Astrocyte (in vitro differentiated cells and primary cell): ENCODE measurements around the gene PRKCH. TPM values are rescaled to one million over a fixed set of nuclear protein-coding genes. Genes with fewer than 3 reads are reported as not detected.
A peak's percentile ranks its signal among the peaks of the same experiment; 100 is the strongest.

Source experiments
- DNase-seq: peaks from one replicate; pipeline ENCODE4 v3.0.0-alpha.2; 2010; ENCODE audit warnings: low read depth
- FAIRE-seq: peaks from 2 replicates; lab custom pipeline; 2011; peaks lifted over from hg19 to GRCh38; lab: Jason Lieb, UNC
- H2AFZ ChIP-seq: 2 replicates; pipeline ENCODE4 v1.6.0; 2012; ENCODE audit warnings: low read depth, low read length, inconsistent platforms
- H3K27ac ChIP-seq: 2 replicates; pipeline ENCODE4 v1.5.1; 2011; ENCODE audit warnings: low read depth, low read length, inconsistent platforms
- H3K27me3 ChIP-seq: 2 replicates; pipeline ENCODE4 v1.6.0; 2011; ENCODE audit warnings: low read length, inconsistent platforms; ENCODE audit not compliant: insufficient read depth
- H3K36me3 ChIP-seq: 2 replicates; pipeline ENCODE4 v1.5.1; 2011; ENCODE audit warnings: low read length, inconsistent platforms; ENCODE audit not compliant: insufficient read depth
- H3K4me1 ChIP-seq: 2 replicates; pipeline ENCODE4 v1.5.1; 2011; ENCODE audit warnings: low read length, inconsistent platforms; ENCODE audit not compliant: insufficient read depth
- H3K4me2 ChIP-seq: 2 replicates; pipeline ENCODE4 v1.6.0; 2012; ENCODE audit warnings: low read length, inconsistent platforms
- H3K4me3 ChIP-seq: 2 replicates; pipeline ENCODE4 v1.5.1; 2011; ENCODE audit warnings: low read depth, mild to moderate bottlenecking, low read length, inconsistent platforms; ENCODE audit not compliant: insufficient read depth
- H3K79me2 ChIP-seq: 2 replicates; pipeline ENCODE4 v1.6.0; 2012; ENCODE audit warnings: mild to moderate bottlenecking, low read length, inconsistent platforms; ENCODE audit not compliant: insufficient read depth
- H3K9ac ChIP-seq: 2 replicates; pipeline ENCODE4 v1.6.0; 2012; ENCODE audit warnings: mild to moderate bottlenecking, low read length, inconsistent platforms
- H3K9me3 ChIP-seq: 2 replicates; pipeline ENCODE4 v1.5.1; 2012; ENCODE audit warnings: low read depth, mild to moderate bottlenecking, low read length, inconsistent platforms; ENCODE audit not compliant: insufficient read depth
- H4K20me1 ChIP-seq: 2 replicates; pipeline ENCODE4 v1.6.0; 2012; ENCODE audit warnings: low read length, inconsistent platforms; ENCODE audit not compliant: insufficient read depth
- H3K27ac Mint-ChIP-seq: one replicate; pipeline ENCODE4 v1.8.0; 2021; ENCODE audit warnings: mild to moderate bottlenecking, mixed read lengths; ENCODE audit not compliant: unreplicated experiment
- H3K27me3 Mint-ChIP-seq: one replicate; pipeline ENCODE4 v1.8.0; 2021; ENCODE audit warnings: low read depth, mixed read lengths; ENCODE audit not compliant: unreplicated experiment
- H3K36me3 Mint-ChIP-seq: one replicate; pipeline ENCODE4 v1.8.0; 2021; ENCODE audit warnings: low read depth, mixed read lengths; ENCODE audit not compliant: unreplicated experiment
- H3K4me1 Mint-ChIP-seq: one replicate; pipeline ENCODE4 v1.8.0; 2021; ENCODE audit warnings: low read depth, mixed read lengths; ENCODE audit not compliant: unreplicated experiment
- H3K4me3 Mint-ChIP-seq: one replicate; pipeline ENCODE4 v1.8.0; 2021; ENCODE audit warnings: mild to moderate bottlenecking, moderate library complexity, mixed read lengths; ENCODE audit not compliant: unreplicated experiment
- H3K9me3 Mint-ChIP-seq: one replicate; pipeline ENCODE4 v1.8.0; 2021; ENCODE audit warnings: mild to moderate bottlenecking, mixed read lengths; ENCODE audit not compliant: unreplicated experiment
- EZH2 ChIP-seq: IDR thresholded peaks from 2 replicates; pipeline ENCODE4 v1.6.1; 2012; ENCODE audit warnings: mild to moderate bottlenecking, low read length, inconsistent platforms; ENCODE audit not compliant: insufficient read depth
- total RNA-seq: library from RNA; stranded (reverse); gene quantifications from 2 replicates; pipeline ENCODE4 v1.2.1, GENCODE V29; 2021
- TF ChIP-seq, protein P1 (sequence below): IDR thresholded peaks from 2 replicates; pipeline ENCODE4 v1.5.1; 2011; ENCODE audit warnings: low read depth, mild to moderate bottlenecking, inconsistent platforms, low read length, moderate library complexity; ENCODE audit not compliant: insufficient read depth

Gene PRKCH
- total RNA-seq, 1 donor from 2014 or later = 6.0 TPM

DNA sequence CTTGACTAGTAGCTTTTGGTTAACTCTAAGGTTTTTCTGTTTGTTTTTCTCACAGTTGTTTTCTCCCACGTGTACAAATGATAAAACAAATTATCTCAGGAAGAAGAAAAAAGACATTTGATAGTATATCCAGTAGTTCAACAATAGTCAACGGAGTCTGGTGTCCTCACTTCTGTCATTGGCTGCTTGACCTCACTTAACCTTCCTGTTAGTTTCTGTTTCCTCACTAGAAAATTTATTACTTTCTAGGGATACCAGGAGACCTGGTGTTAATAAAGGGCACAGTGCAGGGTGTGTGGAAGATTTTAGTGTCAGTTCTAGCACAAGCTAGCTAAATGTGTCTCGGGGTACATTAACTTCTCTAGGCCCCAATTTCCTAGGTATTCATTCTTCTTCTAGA, 116.0 kb downstream of the PRKCH start:
- Histone ChIP-seq H3K9ac (no peak overlapping the region), H3K79me2 (no peaks in the 10 kb centered on the region), H3K27me3 (no peaks in the 10 kb centered on the region), H3K4me3 (no peak overlapping the region), H3K4me1 (peaks cover 6% of the 10 kb centered on the region), H2AFZ (no peak overlapping the region), H3K9me3 (no peaks in the 10 kb centered on the region), H3K36me3 (no peaks in the 10 kb centered on the region), H4K20me1 (no peaks in the 10 kb centered on the region), H3K27ac (no peak overlapping the region), H3K4me2 (no peak overlapping the region)
- H3K27ac Mint-ChIP-seq = no peak overlapping the region
- DNase-seq = no peak
- no peak for TF ChIP-seq EZH2
- TF ChIP-seq, protein P1, sequence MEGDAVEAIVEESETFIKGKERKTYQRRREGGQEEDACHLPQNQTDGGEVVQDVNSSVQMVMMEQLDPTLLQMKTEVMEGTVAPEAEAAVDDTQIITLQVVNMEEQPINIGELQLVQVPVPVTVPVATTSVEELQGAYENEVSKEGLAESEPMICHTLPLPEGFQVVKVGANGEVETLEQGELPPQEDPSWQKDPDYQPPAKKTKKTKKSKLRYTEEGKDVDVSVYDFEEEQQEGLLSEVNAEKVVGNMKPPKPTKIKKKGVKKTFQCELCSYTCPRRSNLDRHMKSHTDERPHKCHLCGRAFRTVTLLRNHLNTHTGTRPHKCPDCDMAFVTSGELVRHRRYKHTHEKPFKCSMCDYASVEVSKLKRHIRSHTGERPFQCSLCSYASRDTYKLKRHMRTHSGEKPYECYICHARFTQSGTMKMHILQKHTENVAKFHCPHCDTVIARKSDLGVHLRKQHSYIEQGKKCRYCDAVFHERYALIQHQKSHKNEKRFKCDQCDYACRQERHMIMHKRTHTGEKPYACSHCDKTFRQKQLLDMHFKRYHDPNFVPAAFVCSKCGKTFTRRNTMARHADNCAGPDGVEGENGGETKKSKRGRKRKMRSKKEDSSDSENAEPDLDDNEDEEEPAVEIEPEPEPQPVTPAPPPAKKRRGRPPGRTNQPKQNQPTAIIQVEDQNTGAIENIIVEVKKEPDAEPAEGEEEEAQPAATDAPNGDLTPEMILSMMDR = no peak
- peaks cover 19% of the 10 kb centered on the region for H3K4me1 Mint-ChIP-seq
- no peaks in the 10 kb centered on the region for H3K27me3 Mint-ChIP-seq
- H3K4me3 Mint-ChIP-seq = no peak overlapping the region
- no peaks in the 10 kb centered on the region for H3K36me3 Mint-ChIP-seq
- no peak for FAIRE-seq
- peaks cover 1% of the 10 kb centered on the region for H3K9me3 Mint-ChIP-seq

DNA sequence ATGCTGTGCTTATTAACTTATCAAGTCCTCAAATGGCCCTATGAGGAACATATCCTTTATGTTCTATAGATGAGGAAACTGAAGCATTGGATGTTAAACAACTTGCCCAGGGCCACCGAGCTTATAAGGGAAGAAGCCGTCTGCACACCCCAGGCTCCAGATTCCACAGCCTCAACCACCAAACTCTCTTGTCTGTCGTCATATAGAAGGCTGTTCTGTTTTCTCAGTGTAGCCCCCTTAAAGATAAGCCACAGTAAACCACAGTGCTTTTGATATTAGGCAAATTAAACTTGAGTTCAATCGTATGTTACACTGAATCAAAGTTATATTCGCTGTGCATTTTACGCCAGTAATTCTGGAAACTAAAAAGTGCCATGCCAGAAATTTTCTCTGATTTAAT, 116.7 kb downstream of the PRKCH start:
- H3K27ac Mint-ChIP-seq = no peak overlapping the region

DNA sequence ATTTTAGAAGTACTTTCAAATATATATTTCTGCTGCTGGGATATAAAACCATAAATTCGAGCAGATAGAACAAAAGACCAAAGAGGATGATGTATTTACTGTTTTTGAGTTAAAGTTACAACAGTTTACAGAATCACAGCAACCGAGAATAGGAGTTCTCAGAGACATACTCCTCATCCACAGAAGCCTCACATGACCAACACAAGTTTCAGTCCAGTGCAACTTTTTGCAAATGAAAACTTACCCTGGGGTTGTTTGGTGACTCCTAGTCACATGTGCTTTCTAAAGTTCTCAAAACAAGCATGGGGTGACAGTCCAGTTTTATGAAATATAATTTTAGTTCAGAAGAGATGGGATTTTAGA, 117.1 kb downstream of the PRKCH start:
- Histone ChIP-seq H3K4me1 (peaks cover 6% of the 10 kb centered on the region), H3K4me2 (peak overlapping the region; percentile 57), H4K20me1 (no peaks in the 10 kb centered on the region), H2AFZ (no peak overlapping the region), H3K79me2 (no peaks in the 10 kb centered on the region), H3K36me3 (no peaks in the 10 kb centered on the region), H3K4me3 (no peak overlapping the region), H3K9ac (no peak overlapping the region), H3K27me3 (no peaks in the 10 kb centered on the region), H3K9me3 (no peaks in the 10 kb centered on the region), H3K27ac (no peak overlapping the region)
- Mint-ChIP-seq H3K9me3 (peaks cover 1% of the 10 kb centered on the region), H3K36me3 (no peaks in the 10 kb centered on the region), H3K27me3 (no peaks in the 10 kb centered on the region), H3K4me3 (no peak overlapping the region), H3K4me1 (peaks cover 13% of the 10 kb centered on the region), H3K27ac (no peak overlapping the region)
- FAIRE-seq (no peak), DNase-seq (no peak)
- TF ChIP-seq EZH2 = no peak
- TF ChIP-seq, protein P1 = no peak

More for the DNA sequence above, 116.7 kb downstream of the PRKCH start:
- no peaks in the 10 kb centered on the region for H4K20me1 ChIP-seq
- Mint-ChIP-seq H3K4me3 (no peak overlapping the region), H3K27me3 (no peaks in the 10 kb centered on the region), H3K4me1 (peaks cover 17% of the 10 kb centered on the region), H3K9me3 (peaks cover 1% of the 10 kb centered on the region), H3K36me3 (no peaks in the 10 kb centered on the region)
- H3K4me1 ChIP-seq = peaks cover 6% of the 10 kb centered on the region
- no peaks in the 10 kb centered on the region for H3K9me3 ChIP-seq
- no peaks in the 10 kb centered on the region for H3K36me3 ChIP-seq
- H3K4me3 ChIP-seq = no peak overlapping the region
- H3K9ac ChIP-seq = no peak overlapping the region
- DNase-seq = no peak
- no peak for FAIRE-seq
- H3K27ac ChIP-seq = no peak overlapping the region
- H2AFZ ChIP-seq = no peak overlapping the region
- H3K79me2 ChIP-seq = no peaks in the 10 kb centered on the region
- no peak overlapping the region for H3K4me2 ChIP-seq
- no peak for TF ChIP-seq EZH2
- TF ChIP-seq, protein P1 = no peak
- H3K27me3 ChIP-seq = no peaks in the 10 kb centered on the region
